Lower leg skin (tissue), 3 donors: ENCODE data around the gene SH3TC2.

Source experiments
- CTCF ChIP-seq, 3 donors: fragments of 450-650 bp; IDR thresholded peaks; one replicate each; pipeline ENCODE4 v1.5.1; 2016; ENCODE audit warnings: antibody characterized with exemption in 3 of 3, mild to moderate bottlenecking in 3 of 3, moderate library complexity in 2 of 3
- POLR2A ChIP-seq, 2 donors: fragments of 450-650 bp; IDR thresholded peaks; one replicate each; pipeline ENCODE4 v1.6.1; 2016 to 2017; ENCODE audit warnings: antibody characterized with exemption in 2 of 2, mild to moderate bottlenecking in 1 of 2, moderate library complexity in 1 of 2

- no peak for TF ChIP-seq POLR2A (IDR thresholded peaks at IDR 0.05)
- no peak for TF ChIP-seq CTCF (IDR thresholded peaks at IDR 0.05)
Measured at GRCh38 chr5:148966348-148966747, 96.5 kb downstream of the SH3TC2 start.
